ENCODE results near the gene CABCOCO1. TPM values are rescaled to one million over a fixed set of nuclear protein-coding genes. Genes with fewer than 3 reads are reported as not detected.

CABCOCO1 gene
- total RNA-seq, 1 donor from 2014 or later: 0.47 TPM

DNA sequence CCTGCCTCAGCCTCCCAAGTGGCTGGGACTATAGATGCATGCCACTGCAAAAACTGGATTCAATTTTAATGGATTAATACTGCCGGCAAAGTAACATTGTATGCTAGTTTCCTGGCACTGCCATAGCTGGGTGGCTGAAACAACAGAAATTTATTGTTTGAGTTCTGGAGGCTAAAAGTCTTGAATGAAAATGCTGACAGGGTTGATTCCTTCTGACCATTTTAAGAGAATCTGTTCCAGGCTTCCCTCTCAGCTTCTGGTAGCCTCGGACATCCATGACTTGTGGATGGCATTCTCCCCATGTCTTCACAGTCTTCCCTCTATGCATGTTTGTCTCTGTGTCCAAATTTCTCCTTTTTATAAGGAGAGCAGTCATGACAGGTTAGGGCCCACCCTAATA, 151.4 kb downstream of the CABCOCO1 start:
- no peaks in the 10 kb centered on the region for H3K9me3 Mint-ChIP-seq (ENCODE audit: low read depth)
- H3K4me1 Mint-ChIP-seq (ENCODE audit: low read depth): peaks cover 12% of the 10 kb centered on the region
- H3K27me3 Mint-ChIP-seq (ENCODE audit: low read depth): no peaks in the 10 kb centered on the region
- no peaks in the 10 kb centered on the region for H3K36me3 Mint-ChIP-seq (ENCODE audit: low read depth)
- no peak for DNase-seq (ENCODE audit: low spot score)
- TF ChIP-seq, protein P1, sequence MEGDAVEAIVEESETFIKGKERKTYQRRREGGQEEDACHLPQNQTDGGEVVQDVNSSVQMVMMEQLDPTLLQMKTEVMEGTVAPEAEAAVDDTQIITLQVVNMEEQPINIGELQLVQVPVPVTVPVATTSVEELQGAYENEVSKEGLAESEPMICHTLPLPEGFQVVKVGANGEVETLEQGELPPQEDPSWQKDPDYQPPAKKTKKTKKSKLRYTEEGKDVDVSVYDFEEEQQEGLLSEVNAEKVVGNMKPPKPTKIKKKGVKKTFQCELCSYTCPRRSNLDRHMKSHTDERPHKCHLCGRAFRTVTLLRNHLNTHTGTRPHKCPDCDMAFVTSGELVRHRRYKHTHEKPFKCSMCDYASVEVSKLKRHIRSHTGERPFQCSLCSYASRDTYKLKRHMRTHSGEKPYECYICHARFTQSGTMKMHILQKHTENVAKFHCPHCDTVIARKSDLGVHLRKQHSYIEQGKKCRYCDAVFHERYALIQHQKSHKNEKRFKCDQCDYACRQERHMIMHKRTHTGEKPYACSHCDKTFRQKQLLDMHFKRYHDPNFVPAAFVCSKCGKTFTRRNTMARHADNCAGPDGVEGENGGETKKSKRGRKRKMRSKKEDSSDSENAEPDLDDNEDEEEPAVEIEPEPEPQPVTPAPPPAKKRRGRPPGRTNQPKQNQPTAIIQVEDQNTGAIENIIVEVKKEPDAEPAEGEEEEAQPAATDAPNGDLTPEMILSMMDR (IDR thresholded peaks at IDR 0.05): no peak
- no peak overlapping the region for H3K27ac Mint-ChIP-seq (ENCODE audit: unreplicated experiment)
- no peak overlapping the region for H3K4me3 Mint-ChIP-seq (ENCODE audit: unreplicated experiment)

DNA sequence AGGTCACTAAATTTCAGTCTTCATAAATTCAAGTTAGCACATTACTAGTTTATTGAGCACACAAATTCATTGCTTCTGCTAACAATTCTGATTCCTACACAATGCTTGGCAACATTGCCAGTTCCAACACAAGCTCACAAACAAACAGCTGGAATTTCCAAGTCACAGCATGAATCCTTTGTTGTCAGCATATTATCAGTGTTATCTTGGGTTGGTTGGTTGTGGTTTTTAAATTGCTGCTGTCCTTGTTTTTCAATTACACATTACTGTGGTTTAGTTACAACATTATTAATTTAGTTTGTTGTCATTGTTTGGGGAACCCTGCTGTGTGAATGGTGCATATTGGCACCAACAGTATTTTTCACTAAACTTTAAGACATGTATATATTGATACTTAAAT, 152.8 kb downstream of the CABCOCO1 start:
- TF ChIP-seq, protein P1 (IDR thresholded peaks at IDR 0.05): no peak
- no peaks in the 10 kb centered on the region for H3K9me3 Mint-ChIP-seq (ENCODE audit: low read depth)
- no peak overlapping the region for H3K4me3 Mint-ChIP-seq (ENCODE audit: unreplicated experiment)
- H3K27me3 Mint-ChIP-seq (ENCODE audit: low read depth): no peaks in the 10 kb centered on the region
- H3K27ac Mint-ChIP-seq (ENCODE audit: unreplicated experiment): no peak overlapping the region
- H3K4me1 Mint-ChIP-seq (ENCODE audit: low read depth): peaks cover 12% of the 10 kb centered on the region
- no peak for DNase-seq (ENCODE audit: low spot score)
- H3K36me3 Mint-ChIP-seq (ENCODE audit: low read depth): no peaks in the 10 kb centered on the region

Other genes starting within 250 kb of the CABCOCO1 start
- 0.92 to 1.9 TPM (median 1.0 TPM) in 3 replicates for gene TMEM26, start 209.5 kb upstream of the CABCOCO1 start, total RNA-seq
- gene ARID5B, start 238.8 kb downstream of the CABCOCO1 start, total RNA-seq: 75.2 to 95.2 TPM (median 93.6 TPM) in 3 replicates

Data from chondrocyte (in vitro differentiated cells).